ENCODE data around the gene C1orf35.

The C1orf35 gene

GRCh38 chr1:228062812-228063211 lies 40.3 kb downstream of the C1orf35 start:
- no peak for DNase-seq

- no peak for DNase-seq
These were observed 40.9 kb downstream of the C1orf35 start for GRCh38 chr1:228062085-228062791.

GRCh38 chr1:228061411-228062084 lies 41.6 kb downstream of the C1orf35 start:
- DNase-seq = no peak

GRCh38 chr1:228060458-228061190 lies 42.5 kb downstream of the C1orf35 start:
- no peak for DNase-seq

- no peak for DNase-seq
These were observed 43.3 kb downstream of the C1orf35 start for GRCh38 chr1:228059634-228060457.

GRCh38 chr1:228058949-228059633 lies 44.0 kb downstream of the C1orf35 start:
- no peak for DNase-seq

- no peak for DNase-seq
These were observed 44.8 kb downstream of the C1orf35 start for GRCh38 chr1:228058172-228058948.

All from NCI-H1092 (cell line).